Endothelial cell of umbilical vein (primary cell): ENCODE measurements around the gene NFIA. TPM values are rescaled to one million over a fixed set of nuclear protein-coding genes. Genes with fewer than 3 reads are reported as not detected.

ENCODE experiments used
- BruUV-seq: library from RNA; stranded (reverse); fragments of 400-500 nt; replicated peaks from 2 replicates; lab custom pipeline; 2021; lab: Mats Ljungman, UMichigan
- CTCF ChIA-PET: fragments of 300-600, 350-600 bp; sonication (Branson Sonifier 250); formaldehyde crosslinking; loops from one replicate; lab custom pipeline; 2021; ENCODE audit warnings: antibody characterized with exemption, inconsistent platforms; lab: Charles Lee
- POLR2A ChIA-PET: fragments of 300-600, 350-600 bp; sonication (Branson Sonifier 250); formaldehyde crosslinking; loops from one replicate; lab custom pipeline; 2021; ENCODE audit warnings: antibody characterized with exemption, inconsistent platforms; lab: Charles Lee
- DNase-seq: peaks from one replicate; pipeline ENCODE4 v3.0.0-alpha.2; 2011; ENCODE audit warnings: low read depth, low spot score
- FAIRE-seq: peaks from 2 replicates; lab custom pipeline; 2011; peaks lifted over from hg19 to GRCh38; lab: Jason Lieb, UNC
- H2AFZ ChIP-seq: 2 replicates; pipeline ENCODE4 v1.6.0; 2012; ENCODE audit warnings: low read depth, low read length, control low read depth, inconsistent platforms
- H3K27ac ChIP-seq: 2 replicates; pipeline ENCODE4 v1.5.1; 2011; ENCODE audit warnings: low read depth, mild to moderate bottlenecking, control low read depth, low read length, moderate library complexity; ENCODE audit not compliant: insufficient read depth
- H3K27me3 ChIP-seq, 2 experiments: 2 replicates each; pipeline versions ENCODE4 v1.6.0 to v1.6.1; 2011; ENCODE audit warnings: low read length in 2 of 2, mixed read lengths in 1 of 2; ENCODE audit not compliant: control insufficient read depth in 2 of 2, insufficient read depth in 2 of 2
- H3K36me3 ChIP-seq, 2 experiments: 2 replicates in 1 of 2; 3 replicates in 1 of 2; pipeline ENCODE4 v1.5.1; 2011; ENCODE audit warnings: low read length in 2 of 2, mild to moderate bottlenecking in 1 of 2, moderate library complexity in 1 of 2; ENCODE audit not compliant: control insufficient read depth in 2 of 2, insufficient read depth in 2 of 2; ENCODE audit errors: extremely low read depth in 1 of 2
- H3K4me1 ChIP-seq: 3 replicates; pipeline ENCODE4 v1.5.1; 2011; ENCODE audit warnings: mild to moderate bottlenecking, low read length; ENCODE audit not compliant: control insufficient read depth, insufficient read depth; ENCODE audit errors: extremely low read depth
- H3K4me2 ChIP-seq: 2 replicates; pipeline ENCODE4 v1.6.1; 2011; ENCODE audit warnings: low read length, control low read depth, mixed read lengths; ENCODE audit not compliant: insufficient read depth
- H3K4me3 ChIP-seq, 3 experiments: fragments of 200-600 bp in 1 of 3; sonication (generic), shearing (Covaris generic) in 1 of 3; replicated peaks in 1 of 3; 2 replicates each; pipeline ENCODE4 v1.5.1; 2011 to 2016; ENCODE audit warnings: control low read depth in 3 of 3, low read length in 3 of 3, mild to moderate bottlenecking in 2 of 3, inconsistent platforms in 1 of 3, low read depth in 1 of 3, moderate library complexity in 1 of 3; ENCODE audit not compliant: insufficient read depth in 1 of 3
- H3K79me2 ChIP-seq: 2 replicates; pipeline ENCODE4 v1.6.0; 2012; ENCODE audit warnings: low read length, inconsistent platforms; ENCODE audit not compliant: control insufficient read depth, insufficient read depth
- H3K9ac ChIP-seq: replicated peaks from 2 replicates; pipeline ENCODE3; 2011; ENCODE audit warnings: low read length, control low read depth; ENCODE audit not compliant: insufficient read depth; ENCODE audit errors: extremely low read depth
- H3K9me1 ChIP-seq: replicated peaks from 3 replicates; pipeline ENCODE4 v1.6.0; 2011; ENCODE audit warnings: mild to moderate bottlenecking, low read length; ENCODE audit not compliant: control insufficient read depth, insufficient read depth; ENCODE audit errors: extremely low read depth
- H3K9me3 ChIP-seq: replicated peaks from 2 replicates; pipeline ENCODE4 v1.5.1; 2012; ENCODE audit warnings: low read length, inconsistent platforms; ENCODE audit not compliant: control insufficient read depth, insufficient read depth
- H4K20me1 ChIP-seq: replicated peaks from 2 replicates; pipeline ENCODE3; 2011; ENCODE audit warnings: mild to moderate bottlenecking, low read length; ENCODE audit not compliant: control insufficient read depth, insufficient read depth; ENCODE audit errors: extremely low read depth
- EZH2 ChIP-seq: IDR thresholded peaks from 2 replicates; pipeline ENCODE4 v1.6.1; 2012; ENCODE audit warnings: borderline replicate concordance, low read depth, mild to moderate bottlenecking, moderate library complexity, low read length, inconsistent platforms; ENCODE audit not compliant: severe bottlenecking
- FOS ChIP-seq: IDR thresholded peaks from 2 replicates; pipeline ENCODE4 v1.6.1; 2011; ENCODE audit warnings: mild to moderate bottlenecking, low read length, moderate library complexity, borderline replicate concordance; ENCODE audit not compliant: insufficient read depth
- GATA2 ChIP-seq: IDR thresholded peaks from 2 replicates; pipeline ENCODE4 v1.7.0; 2011; ENCODE audit warnings: low read depth, mild to moderate bottlenecking, moderate library complexity, mixed read lengths, low read length; ENCODE audit not compliant: insufficient read length, insufficient read depth
- JUN ChIP-seq: IDR thresholded peaks from 2 replicates; pipeline ENCODE4 v1.6.1; 2011; ENCODE audit warnings: borderline replicate concordance, low read depth; ENCODE audit not compliant: insufficient read length, insufficient read depth
- MYC ChIP-seq: IDR thresholded peaks from one replicate; pipeline ENCODE4 v1.6.1; 2011; ENCODE audit warnings: mild to moderate bottlenecking, low read depth, low read length
- POLR2A ChIP-seq: IDR thresholded peaks from 2 replicates; pipeline ENCODE4 v1.6.1; 2012; ENCODE audit warnings: low read depth, mild to moderate bottlenecking, control low read depth, low read length
- POLR2AphosphoS5 ChIP-seq: IDR thresholded peaks from 2 replicates; pipeline ENCODE4 v1.6.1; 2012; ENCODE audit warnings: low read depth, mild to moderate bottlenecking, control low read depth, low read length, moderate library complexity; ENCODE audit not compliant: insufficient read depth
- dilution Hi-C: fragments of 300-500 bp; cut with MboI; formaldehyde crosslinking; loops from one replicate; pipeline ENCODE4 v1.15.0; 2019; ENCODE audit warnings: low sequenced_read_pairs; ENCODE audit not compliant: extremely low pct_ligation_motif_present
- intact Hi-C: fragments of 100-400 bp; cut with micrococcal nuclease; formaldehyde crosslinking; loops from one replicate; pipeline ENCODE4 v1.10.0; 2022
- polyA plus RNA-seq, 4 experiments: library from polyadenylated mRNA; depleted of rRNA in 3 of 4; stranded (reverse) in 3 of 4; unstranded in 1 of 4; fragments of >200 nt; gene quantifications; 2 replicates each; pipeline versions ENCODE4 v1.2.1 to v1.2.3, GENCODE V29; 2011 to 2012; ENCODE audit warnings: missing spikeins in 1 of 4
- total RNA-seq: library from RNA; stranded (reverse); gene quantifications from 2 replicates; pipeline ENCODE4 v1.2.3, GENCODE V29; 2021
- TF ChIP-seq, protein P1 (sequence below): IDR thresholded peaks from 2 replicates; pipeline ENCODE4 v1.6.1; 2011; ENCODE audit not compliant: insufficient read depth, insufficient read length
- TF ChIP-seq, protein P2 (sequence below), 2 donors: IDR thresholded peaks; 1 replicate in 1 of 2; 2 replicates in 1 of 2; pipeline ENCODE4 v1.5.1; 2011; ENCODE audit warnings: low read length in 2 of 2, mild to moderate bottlenecking in 2 of 2, moderate library complexity in 2 of 2, control low read depth in 1 of 2, inconsistent platforms in 1 of 2, low read depth in 1 of 2; ENCODE audit not compliant: insufficient read depth in 1 of 2; ENCODE audit errors: extremely low read depth in 1 of 2

NFIA gene
- total and polyA plus RNA-seq, 2 donors (not counting 3 experiments of a cell fraction or from before 2014, with no cell fraction given): 25.5 to 47.0 TPM

DNA sequence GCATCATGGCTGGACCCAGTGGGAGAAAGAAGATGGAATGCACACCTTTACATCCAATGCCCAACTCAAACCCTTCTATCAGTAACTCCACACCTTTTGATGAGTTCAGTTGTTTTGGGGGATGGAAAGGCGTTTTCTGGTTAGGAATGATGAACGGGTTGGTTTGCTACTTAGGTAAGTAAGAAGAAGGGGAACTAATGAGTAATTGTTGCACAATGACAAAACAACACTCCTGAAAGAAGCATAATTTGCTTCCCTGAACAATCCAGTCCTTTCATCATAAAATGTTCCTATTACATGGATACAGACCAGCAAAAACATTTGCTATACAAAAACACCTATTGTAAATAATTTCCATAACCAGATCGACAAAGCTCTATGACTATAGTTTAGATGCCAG is 35.9 kb upstream of the NFIA start:
- ChIA-PET CTCF (interaction anchor here (1.4 to 1.6 kb wide), 3 partner anchors 198 to 888 kb away, joined by 3 to 11 read pairs (median 6); no protein-coding TSS in a partner anchor), POLR2A (no interaction called here)
- Histone ChIP-seq H4K20me1 (no peaks in the 10 kb centered on the region), H3K9me3 (no peaks in the 10 kb centered on the region), H3K9ac (no peak overlapping the region), H3K4me1 (peaks cover 10% of the 10 kb centered on the region), H3K79me2 (no peaks in the 10 kb centered on the region), H3K4me3 (no peak overlapping the region), H2AFZ (no peak overlapping the region), H3K27me3 (no peaks in the 10 kb centered on the region), H3K4me2 (no peak overlapping the region), H3K36me3 (no peaks in the 10 kb centered on the region), H3K27ac (no peak overlapping the region), H3K9me1 (no peaks in the 10 kb centered on the region)
- TF ChIP-seq FOS (no peak), EZH2 (no peak), GATA2 (no peak), POLR2A (no peak), MYC (no peak), POLR2AphosphoS5 (no peak), JUN (no peak)
- TF ChIP-seq, protein P1, sequence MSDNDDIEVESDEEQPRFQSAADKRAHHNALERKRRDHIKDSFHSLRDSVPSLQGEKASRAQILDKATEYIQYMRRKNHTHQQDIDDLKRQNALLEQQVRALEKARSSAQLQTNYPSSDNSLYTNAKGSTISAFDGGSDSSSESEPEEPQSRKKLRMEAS: no peak
- TF ChIP-seq, protein P2, sequence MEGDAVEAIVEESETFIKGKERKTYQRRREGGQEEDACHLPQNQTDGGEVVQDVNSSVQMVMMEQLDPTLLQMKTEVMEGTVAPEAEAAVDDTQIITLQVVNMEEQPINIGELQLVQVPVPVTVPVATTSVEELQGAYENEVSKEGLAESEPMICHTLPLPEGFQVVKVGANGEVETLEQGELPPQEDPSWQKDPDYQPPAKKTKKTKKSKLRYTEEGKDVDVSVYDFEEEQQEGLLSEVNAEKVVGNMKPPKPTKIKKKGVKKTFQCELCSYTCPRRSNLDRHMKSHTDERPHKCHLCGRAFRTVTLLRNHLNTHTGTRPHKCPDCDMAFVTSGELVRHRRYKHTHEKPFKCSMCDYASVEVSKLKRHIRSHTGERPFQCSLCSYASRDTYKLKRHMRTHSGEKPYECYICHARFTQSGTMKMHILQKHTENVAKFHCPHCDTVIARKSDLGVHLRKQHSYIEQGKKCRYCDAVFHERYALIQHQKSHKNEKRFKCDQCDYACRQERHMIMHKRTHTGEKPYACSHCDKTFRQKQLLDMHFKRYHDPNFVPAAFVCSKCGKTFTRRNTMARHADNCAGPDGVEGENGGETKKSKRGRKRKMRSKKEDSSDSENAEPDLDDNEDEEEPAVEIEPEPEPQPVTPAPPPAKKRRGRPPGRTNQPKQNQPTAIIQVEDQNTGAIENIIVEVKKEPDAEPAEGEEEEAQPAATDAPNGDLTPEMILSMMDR (IDR thresholded peaks at IDR 0.05; ENCODE audit: extremely low read depth in 1 of 2, insufficient read depth in 1 of 2, low read depth in 1 of 2, low read length in 2 of 2): no peak
- intact Hi-C loops: loop anchor here (10.0 kb wide), 1 partner anchor 282 kb away; no protein-coding TSS in a partner anchor
- DNase-seq (no peak), FAIRE-seq (no peak)
- dilution Hi-C loops: no loop called here
- BruUV-seq: no TSS peak
